Measurements from ENCODE around the gene IRF9.
A peak's percentile ranks its signal among the peaks of the same experiment; 100 is the strongest.

IRF9 gene

GRCh38 chr14:24147761-24148428 lies 13.2 kb upstream of the IRF9 start:
- no peak for DNase-seq (ENCODE audit: low spot score)

- DNase-seq (ENCODE audit: low spot score), result no peak
Measured at GRCh38 chr14:24149302-24149969, 11.6 kb upstream of the IRF9 start.

- no peak for DNase-seq (ENCODE audit: low spot score)
Measured at GRCh38 chr14:24150061-24150460, 11.0 kb upstream of the IRF9 start.

GRCh38 chr14:24150567-24150966 lies 10.5 kb upstream of the IRF9 start:
- no peak for DNase-seq (ENCODE audit: low spot score)

- DNase-seq (ENCODE audit: low spot score), result no peak
Measured at GRCh38 chr14:24150993-24151392, 10.1 kb upstream of the IRF9 start.

- DNase-seq (ENCODE audit: low spot score), result no peak
Measured at GRCh38 chr14:24151404-24152080, 9.5 kb upstream of the IRF9 start.

GRCh38 chr14:24155100-24155499 lies 6.0 kb upstream of the IRF9 start:
- DNase-seq (ENCODE audit: low spot score), result no peak

- no peak for DNase-seq (ENCODE audit: low spot score)
Measured at GRCh38 chr14:24156840-24157239, 4.2 kb upstream of the IRF9 start.

GRCh38 chr14:24157331-24157730 lies 3.7 kb upstream of the IRF9 start:
- no peak for DNase-seq (ENCODE audit: low spot score)

- no peak for DNase-seq (ENCODE audit: low spot score)
Measured at GRCh38 chr14:24159777-24160498, 1.1 kb upstream of the IRF9 start.

GRCh38 chr14:24160499-24160849 lies 591 bp upstream of the IRF9 start:
- no peak for DNase-seq (ENCODE audit: low spot score)

GRCh38 chr14:24162093-24162492 lies 1.0 kb downstream of the IRF9 start:
- DNase-seq (ENCODE audit: low spot score), result peak; percentile 45

- no peak for DNase-seq (ENCODE audit: low spot score)
Measured at GRCh38 chr14:24164518-24164991, 3.5 kb downstream of the IRF9 start.

GRCh38 chr14:24165785-24166184 lies 4.7 kb downstream of the IRF9 start:
- no peak for DNase-seq (ENCODE audit: low spot score)

GRCh38 chr14:24167469-24168114 lies 6.5 kb downstream of the IRF9 start:
- peak; percentile 30 for DNase-seq (ENCODE audit: low spot score)

- DNase-seq (ENCODE audit: low spot score), result peak; percentile 36
Measured at GRCh38 chr14:24171422-24172260, 10.6 kb downstream of the IRF9 start, which contains the start of gene REC8. TSS of gene REC8 (plus strand) at chr14:24172080. CDS start at chr14:24172553, 473 bp downstream.

- DNase-seq (ENCODE audit: low spot score), result no peak
Measured at GRCh38 chr14:24172261-24172860, 11.3 kb downstream of the IRF9 start.

- no peak for DNase-seq (ENCODE audit: low spot score)
Measured at GRCh38 chr14:24172871-24173281, 11.8 kb downstream of the IRF9 start.

- DNase-seq (ENCODE audit: low spot score), result no peak
Measured at GRCh38 chr14:24176599-24176998, 15.5 kb downstream of the IRF9 start.

- DNase-seq (ENCODE audit: low spot score), result no peak
Measured at GRCh38 chr14:24177041-24177825, 16.2 kb downstream of the IRF9 start.

Data from hematopoietic multipotent progenitor cell treated with erythropoietin and hydrocortisone succinate and interleukin-3 and kit ligand, for 15 days (in vitro differentiated cells).